Measurements from ENCODE around the gene BCAP31.

DNA sequence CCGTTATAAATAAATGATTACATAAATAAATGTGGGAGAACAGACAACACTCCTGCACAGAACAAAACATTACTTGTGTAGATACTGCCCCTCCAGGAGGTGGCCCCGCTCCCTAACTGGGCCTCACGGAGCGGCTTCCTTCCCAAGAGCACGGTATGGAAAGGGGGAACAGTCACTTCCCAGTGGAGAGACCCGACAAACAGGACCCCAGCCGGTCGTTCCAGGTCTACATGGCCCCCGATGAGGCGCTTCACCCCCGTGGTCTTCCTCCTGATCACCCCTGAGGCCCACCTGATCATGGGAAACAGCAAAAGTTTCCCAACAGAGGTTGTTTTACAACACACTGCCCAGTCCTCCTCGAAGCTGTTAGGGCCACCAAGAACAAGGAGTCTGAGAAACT is 43.0 kb downstream of the BCAP31 start:
- TF ChIP-seq POLR2A (IDR thresholded peaks at IDR 0.05; ENCODE audit: low read depth, low read length) = no peak
- no peak for TF ChIP-seq POLR2AphosphoS5 (IDR thresholded peaks at IDR 0.05; ENCODE audit: low read depth, low read length)
- TF ChIP-seq TAF1 (IDR thresholded peaks at IDR 0.05; ENCODE audit: borderline replicate concordance, low read depth, low read length) = no peak
